ENCODE results near the gene PHACTR1.
"Not testable (repeated sequence)": the region's sequence is repeated elsewhere in the genome, so short reads cannot be mapped to it uniquely, and the experiment has no call there.

The PHACTR1 gene

DNA sequence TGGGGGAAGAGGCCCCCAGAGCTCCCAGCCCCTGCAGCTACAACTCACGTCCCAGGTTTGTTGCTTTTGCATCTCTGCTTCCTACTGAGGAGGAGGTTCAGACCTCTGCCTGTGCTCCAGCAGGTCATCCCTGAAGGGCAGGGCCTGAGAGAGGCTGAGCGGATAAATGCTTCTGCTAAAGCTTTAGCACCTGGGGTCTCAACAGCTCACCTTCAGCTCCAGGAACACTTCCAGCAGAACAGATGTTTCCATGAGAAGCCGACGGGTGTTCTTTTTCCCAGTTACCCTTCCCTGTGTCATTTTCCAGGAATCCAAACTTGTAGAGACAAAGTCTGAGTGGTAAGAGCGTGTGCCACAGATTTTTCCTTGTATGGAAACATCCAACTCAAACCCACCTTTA lies 403.0 kb downstream of the PHACTR1 start:
- ChIA-PET POLR2A (no interaction called here), CTCF (no interaction called here)
- TF ChIP-seq FOXM1 (IDR thresholded peaks at IDR 0.05; ENCODE audit: borderline replicate concordance) (no peak), ARNT (IDR thresholded peaks at IDR 0.05) (no peak), HDGF (IDR thresholded peaks at IDR 0.05; ENCODE audit: borderline replicate concordance) (no peak), FOXK2 (IDR thresholded peaks at IDR 0.05) (no peak), SP1 (IDR thresholded peaks at IDR 0.05) (no peak), TARDBP (IDR thresholded peaks at IDR 0.05) (no peak), LEF1 (IDR thresholded peaks at IDR 0.05; ENCODE audit: borderline replicate concordance) (no peak), BHLHE40 (IDR thresholded peaks at IDR 0.05; ENCODE audit: borderline replicate concordance) (no peak), CTBP1 (IDR thresholded peaks at IDR 0.05; ENCODE audit: borderline replicate concordance) (no peak), SUZ12 (IDR thresholded peaks at IDR 0.05) (no peak), L3MBTL2 (conservative IDR thresholded peaks at IDR 0.05) (no peak), ZNF384 (IDR thresholded peaks at IDR 0.05) (no peak), ELF4 (IDR thresholded peaks at IDR 0.05) (no peak)
- TF ChIP-seq, protein P1, sequence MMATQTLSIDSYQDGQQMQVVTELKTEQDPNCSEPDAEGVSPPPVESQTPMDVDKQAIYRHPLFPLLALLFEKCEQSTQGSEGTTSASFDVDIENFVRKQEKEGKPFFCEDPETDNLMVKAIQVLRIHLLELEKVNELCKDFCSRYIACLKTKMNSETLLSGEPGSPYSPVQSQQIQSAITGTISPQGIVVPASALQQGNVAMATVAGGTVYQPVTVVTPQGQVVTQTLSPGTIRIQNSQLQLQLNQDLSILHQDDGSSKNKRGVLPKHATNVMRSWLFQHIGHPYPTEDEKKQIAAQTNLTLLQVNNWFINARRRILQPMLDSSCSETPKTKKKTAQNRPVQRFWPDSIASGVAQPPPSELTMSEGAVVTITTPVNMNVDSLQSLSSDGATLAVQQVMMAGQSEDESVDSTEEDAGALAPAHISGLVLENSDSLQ (IDR thresholded peaks at IDR 0.05) = no peak
- no peak for DNase-seq (ENCODE audit: extremely low spot score)

DNA sequence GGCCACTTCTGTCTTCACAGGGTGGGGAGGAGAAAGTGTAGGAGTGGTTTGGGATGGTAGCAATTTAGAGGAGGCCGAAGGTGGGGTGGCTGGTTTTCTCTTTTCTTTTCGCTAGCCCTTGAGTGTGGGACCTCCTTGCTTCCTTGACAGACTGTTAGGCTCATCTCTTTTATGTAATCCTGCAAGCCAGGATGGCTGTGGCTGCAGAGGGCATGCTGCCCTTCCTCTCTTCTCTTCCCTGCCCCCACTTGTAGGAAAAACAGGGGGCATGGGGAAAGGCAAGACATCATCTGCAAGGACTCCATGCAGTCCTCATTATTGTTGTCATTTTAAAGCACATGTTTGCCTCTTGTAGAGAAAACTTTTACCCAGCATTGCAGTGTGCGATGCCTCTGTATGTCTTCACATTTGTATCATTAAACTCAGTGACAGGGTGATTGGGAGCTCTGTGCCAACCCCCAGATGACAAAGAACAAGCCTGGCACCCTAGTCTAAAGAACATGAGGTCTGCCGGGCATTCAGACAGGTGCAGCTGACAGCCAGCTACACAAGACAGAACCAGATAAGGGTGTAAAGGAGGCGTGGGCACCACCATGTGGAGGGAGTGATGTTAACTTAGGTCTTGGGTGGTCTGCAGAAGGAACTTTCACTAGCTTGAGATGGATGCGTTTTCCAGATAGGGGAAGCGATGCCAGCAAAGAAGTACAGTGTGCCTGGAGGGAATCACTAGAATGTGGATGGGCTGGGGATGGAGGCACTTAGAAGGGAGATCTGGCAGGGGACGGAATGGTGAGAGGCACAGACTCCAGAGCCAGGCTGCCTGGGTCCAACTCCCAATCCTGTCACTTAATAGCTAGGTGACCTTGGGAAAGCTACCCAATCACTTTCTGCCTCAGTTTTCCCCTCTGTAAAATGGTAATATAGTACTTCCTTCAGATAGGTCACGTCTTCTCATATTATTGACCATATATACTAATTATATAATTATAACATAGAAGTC lies 404.2 kb downstream of the PHACTR1 start:
- CTCF ChIA-PET = interaction anchor here (1.3 kb wide), 1 partner anchor 209 kb away, joined by 5 read pairs; no protein-coding TSS in a partner anchor
- TF ChIP-seq ARNT (IDR thresholded peaks at IDR 0.05) = no peak
- TF ChIP-seq CTBP1 (IDR thresholded peaks at IDR 0.05; ENCODE audit: borderline replicate concordance) = no peak
- no peak for TF ChIP-seq TARDBP (IDR thresholded peaks at IDR 0.05)
- no peak for TF ChIP-seq ZNF384 (IDR thresholded peaks at IDR 0.05)
- no peak for TF ChIP-seq L3MBTL2 (conservative IDR thresholded peaks at IDR 0.05)
- TF ChIP-seq FOXK2 (IDR thresholded peaks at IDR 0.05) = no peak
- no peak for TF ChIP-seq FOXM1 (IDR thresholded peaks at IDR 0.05; ENCODE audit: borderline replicate concordance)
- no peak for TF ChIP-seq NFRKB (IDR thresholded peaks at IDR 0.05)
- no peak for TF ChIP-seq FOXA1 (IDR thresholded peaks at IDR 0.05)
- no peak for TF ChIP-seq SP1 (IDR thresholded peaks at IDR 0.05)
- TF ChIP-seq SUZ12 (IDR thresholded peaks at IDR 0.05) = no peak
- TF ChIP-seq LEF1 (IDR thresholded peaks at IDR 0.05; ENCODE audit: borderline replicate concordance) = no peak
- TF ChIP-seq, protein P1 (IDR thresholded peaks at IDR 0.05) = no peak
- TF ChIP-seq BHLHE40 (IDR thresholded peaks at IDR 0.05; ENCODE audit: borderline replicate concordance) = no peak
- TF ChIP-seq HDGF (IDR thresholded peaks at IDR 0.05; ENCODE audit: borderline replicate concordance) = no peak
- TF ChIP-seq ELF4 (IDR thresholded peaks at IDR 0.05) = no peak
- DNase-seq (ENCODE audit: extremely low spot score) = no peak
- POLR2A ChIA-PET = no interaction called here

DNA sequence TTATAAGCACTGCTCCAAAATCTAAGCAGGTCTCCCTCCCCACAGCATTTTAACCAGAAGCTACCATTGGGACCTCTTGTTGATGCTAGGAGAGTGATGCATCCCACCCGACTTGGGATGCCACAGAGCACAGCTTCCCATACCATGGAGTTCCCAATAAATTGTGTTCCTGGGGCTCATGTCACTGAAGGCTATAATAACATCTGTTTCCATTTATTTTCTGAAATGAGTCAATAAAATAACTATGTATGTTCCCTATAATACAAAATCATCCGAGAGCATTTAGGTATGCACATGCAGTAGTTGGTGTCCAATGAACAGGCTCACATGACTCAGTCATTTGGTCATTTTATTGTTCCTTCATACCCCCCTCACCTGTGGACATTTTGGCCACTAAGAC lies 407.6 kb downstream of the PHACTR1 start:
- ChIA-PET CTCF (no interaction called here), POLR2A (no interaction called here)
- TF ChIP-seq L3MBTL2 (conservative IDR thresholded peaks at IDR 0.05) (no peak), LEF1 (IDR thresholded peaks at IDR 0.05; ENCODE audit: borderline replicate concordance) (no peak), SP1 (IDR thresholded peaks at IDR 0.05) (no peak), ELF4 (IDR thresholded peaks at IDR 0.05) (no peak)
- DNase-seq (ENCODE audit: extremely low spot score) = no peak

DNA sequence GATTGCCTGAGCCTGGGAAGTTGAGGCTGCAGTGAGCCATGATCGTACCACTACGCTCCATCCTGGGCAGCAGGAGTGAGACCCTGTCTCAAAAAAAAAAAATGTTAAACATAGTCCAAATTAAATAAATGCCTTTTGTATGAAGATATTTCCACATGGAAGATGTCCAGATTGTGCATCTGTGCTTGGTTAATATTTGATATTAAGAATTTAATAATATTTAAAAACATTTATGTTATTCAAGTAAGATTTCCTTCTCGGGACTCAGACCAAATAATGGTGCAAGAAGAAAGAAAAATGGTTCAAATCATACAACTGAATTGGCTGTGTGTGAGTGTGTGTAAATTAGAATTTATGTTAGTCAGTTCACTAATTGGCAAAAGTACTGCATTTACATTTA lies 409.3 kb downstream of the PHACTR1 start:
- CTCF ChIA-PET = no interaction called here
- DNase-seq (ENCODE audit: extremely low spot score) = no peak
- POLR2A ChIA-PET = no interaction called here
- no peak for TF ChIP-seq L3MBTL2 (conservative IDR thresholded peaks at IDR 0.05)
- TF ChIP-seq ZNF384 (IDR thresholded peaks at IDR 0.05) = no peak
- no peak for TF ChIP-seq FOXA1 (IDR thresholded peaks at IDR 0.05)
- no peak for TF ChIP-seq SP1 (IDR thresholded peaks at IDR 0.05)
- TF ChIP-seq BHLHE40 (IDR thresholded peaks at IDR 0.05; ENCODE audit: borderline replicate concordance) = no peak
- TF ChIP-seq SUZ12 (IDR thresholded peaks at IDR 0.05) = no peak
- no peak for TF ChIP-seq FOXK2 (IDR thresholded peaks at IDR 0.05)
- TF ChIP-seq HDGF (IDR thresholded peaks at IDR 0.05; ENCODE audit: borderline replicate concordance) = no peak
- no peak for TF ChIP-seq LEF1 (IDR thresholded peaks at IDR 0.05; ENCODE audit: borderline replicate concordance)
- TF ChIP-seq, protein P1 (IDR thresholded peaks at IDR 0.05) = no peak
- TF ChIP-seq ELF4 (IDR thresholded peaks at IDR 0.05) = no peak
- TF ChIP-seq FOXM1 (IDR thresholded peaks at IDR 0.05; ENCODE audit: borderline replicate concordance) = no peak
- no peak for TF ChIP-seq ARNT (IDR thresholded peaks at IDR 0.05)
- TF ChIP-seq TARDBP (IDR thresholded peaks at IDR 0.05) = no peak
- no peak for TF ChIP-seq NFRKB (IDR thresholded peaks at IDR 0.05)
- TF ChIP-seq CTBP1 (IDR thresholded peaks at IDR 0.05; ENCODE audit: borderline replicate concordance) = no peak

DNA sequence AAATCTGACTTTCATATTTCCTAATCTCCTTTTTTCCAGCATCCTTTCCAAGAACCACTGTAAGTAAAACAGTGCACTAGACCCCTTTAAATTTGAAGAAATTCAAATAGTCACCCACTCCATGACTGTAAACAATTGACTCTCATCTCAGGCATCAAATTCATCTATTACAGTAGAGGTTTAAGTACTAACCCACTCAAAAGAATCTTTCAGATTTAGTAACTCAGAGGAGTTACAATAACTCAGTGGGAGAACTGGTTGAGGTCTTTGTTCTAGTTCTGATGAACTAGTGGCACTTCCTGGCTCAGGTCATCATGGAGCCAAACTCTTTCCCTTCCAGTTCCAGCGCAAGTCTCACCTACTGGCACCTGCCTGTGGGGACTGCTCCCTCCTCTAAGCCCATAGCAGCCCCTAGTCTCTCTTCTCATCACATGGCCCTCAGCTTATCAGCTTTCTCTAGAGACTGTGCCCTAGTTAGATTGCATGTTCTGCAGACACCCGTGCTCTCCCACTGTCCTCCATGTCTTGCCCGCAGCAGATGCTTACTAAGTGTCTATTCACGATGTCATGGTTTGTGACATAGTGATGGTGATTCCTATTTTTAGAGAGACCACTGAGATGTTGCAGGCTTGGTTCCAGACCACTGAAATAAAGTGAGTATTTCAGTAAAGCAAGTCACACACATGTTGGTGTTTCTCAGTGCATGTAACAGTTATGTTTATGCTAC lies 415.5 kb downstream of the PHACTR1 start:
- TF ChIP-seq ZNF384 (IDR thresholded peaks at IDR 0.05) = no peak
- no peak for TF ChIP-seq FOXA1 (IDR thresholded peaks at IDR 0.05)
- no peak for TF ChIP-seq FOXK2 (IDR thresholded peaks at IDR 0.05)
- TF ChIP-seq, protein P1 (IDR thresholded peaks at IDR 0.05) = no peak
- no peak for TF ChIP-seq TARDBP (IDR thresholded peaks at IDR 0.05)
- no peak for TF ChIP-seq ELF4 (IDR thresholded peaks at IDR 0.05)
- TF ChIP-seq LEF1 (IDR thresholded peaks at IDR 0.05; ENCODE audit: borderline replicate concordance) = no peak
- TF ChIP-seq SUZ12 (IDR thresholded peaks at IDR 0.05) = no peak
- TF ChIP-seq HDGF (IDR thresholded peaks at IDR 0.05; ENCODE audit: borderline replicate concordance) = no peak
- no peak for TF ChIP-seq NFRKB (IDR thresholded peaks at IDR 0.05)
- TF ChIP-seq ARNT (IDR thresholded peaks at IDR 0.05) = no peak
- no peak for TF ChIP-seq SP1 (IDR thresholded peaks at IDR 0.05)
- no peak for TF ChIP-seq BHLHE40 (IDR thresholded peaks at IDR 0.05; ENCODE audit: borderline replicate concordance)
- no peak for TF ChIP-seq L3MBTL2 (conservative IDR thresholded peaks at IDR 0.05)
- TF ChIP-seq CTBP1 (IDR thresholded peaks at IDR 0.05; ENCODE audit: borderline replicate concordance) = no peak
- TF ChIP-seq FOXM1 (IDR thresholded peaks at IDR 0.05; ENCODE audit: borderline replicate concordance) = no peak
- ChIA-PET CTCF (no interaction called here), POLR2A (no interaction called here)
- no peak for DNase-seq (ENCODE audit: extremely low spot score)

DNA sequence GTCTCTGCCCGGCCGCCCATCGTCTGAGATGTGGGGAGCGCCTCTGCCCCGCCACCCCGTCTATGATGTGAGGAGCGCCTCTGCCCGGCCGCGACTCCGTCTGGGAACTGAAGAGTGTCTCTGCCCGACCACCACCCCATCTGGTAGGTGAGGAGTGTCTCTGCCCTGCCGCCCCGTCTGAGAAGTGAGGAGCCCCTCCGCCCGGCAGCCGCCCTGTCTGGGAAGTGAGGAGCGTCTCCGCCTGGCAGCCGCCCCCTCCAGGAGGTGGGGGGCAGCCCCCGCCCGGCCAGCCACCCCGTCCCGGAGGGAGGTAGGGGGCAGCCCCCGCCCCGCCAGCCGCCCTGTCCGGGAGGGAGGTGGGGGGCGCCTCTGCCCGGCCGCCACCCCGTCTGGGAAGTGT lies 417.3 kb downstream of the PHACTR1 start:
- CTCF ChIA-PET = not testable (repeated sequence)

More for the DNA sequence above, 417.3 kb downstream of the PHACTR1 start:
- POLR2A ChIA-PET; DNase-seq (ENCODE audit: extremely low spot score): not testable (repeated sequence)
